ENCODE results near the gene EPB41L2.
"Not testable (repeated sequence)": the region's sequence is repeated elsewhere in the genome, so short reads cannot be mapped to it uniquely, and the experiment has no call there.

Gene EPB41L2

GRCh38 chr6:131033631-131034030, 29.4 kb downstream of the EPB41L2 start:
- DNase-seq, result no peak

- no peak for DNase-seq
These were observed 33.3 kb downstream of the EPB41L2 start for GRCh38 chr6:131029626-131030297.

DNA sequence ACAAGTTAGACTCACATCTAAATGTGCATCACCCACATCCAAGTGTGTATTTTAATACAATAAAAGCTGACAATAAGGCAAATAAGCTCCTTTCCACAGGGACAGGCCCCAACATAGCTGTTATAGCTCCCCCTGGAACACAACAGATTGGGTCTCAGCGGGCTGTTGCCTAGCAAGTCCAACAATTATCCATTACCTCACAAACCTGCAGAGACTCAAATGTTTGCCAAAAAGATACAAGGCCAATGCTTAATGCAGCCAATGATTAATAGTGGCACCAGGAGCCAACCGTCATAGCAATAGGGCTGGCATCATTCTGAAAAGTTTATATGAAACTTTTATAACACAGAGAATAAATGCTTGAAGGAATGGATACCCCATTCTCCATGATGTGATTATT, 35.7 kb downstream of the EPB41L2 start:
- DNase-seq, result no peak

GRCh38 chr6:131026243-131026642, 36.8 kb downstream of the EPB41L2 start:
- no peak for DNase-seq

GRCh38 chr6:131024565-131024964, 38.5 kb downstream of the EPB41L2 start:
- DNase-seq, result no peak

DNA sequence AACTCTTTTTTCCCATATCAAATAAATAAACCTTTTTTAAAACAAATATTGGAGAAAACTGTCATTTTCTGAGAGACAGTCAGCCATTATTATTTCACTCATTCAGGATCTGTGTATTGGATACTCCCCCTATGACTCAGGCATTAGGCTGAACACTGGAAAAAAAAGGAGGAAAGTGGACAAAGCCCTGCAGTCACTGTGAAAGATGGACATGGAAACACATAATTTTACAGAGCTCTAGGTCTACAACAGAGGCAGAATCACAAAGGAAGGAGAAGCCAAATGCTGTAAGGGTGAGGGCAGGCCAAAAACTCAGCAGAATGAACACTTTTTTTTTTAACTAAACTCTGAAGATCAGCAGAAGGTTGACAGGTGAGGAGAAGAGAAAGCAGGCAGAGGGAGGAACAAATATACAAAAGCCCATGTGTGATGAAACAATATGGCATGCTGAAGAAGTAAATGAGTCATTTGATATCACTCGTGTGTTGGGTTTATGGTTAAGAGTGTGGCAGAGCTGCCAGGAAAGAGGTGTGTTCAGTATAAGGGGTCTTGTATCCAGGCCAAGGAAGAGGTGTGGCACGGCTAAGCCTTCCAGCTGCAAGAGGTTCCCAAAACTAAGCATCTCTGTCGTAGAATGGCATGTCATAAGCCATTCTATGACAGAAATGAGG, 39.1 kb downstream of the EPB41L2 start:
- DNase-seq, result no peak

- no peak for DNase-seq
These were observed 40.4 kb downstream of the EPB41L2 start for GRCh38 chr6:131022691-131023090.

GRCh38 chr6:131017962-131018361, 45.1 kb downstream of the EPB41L2 start:
- no peak for DNase-seq

GRCh38 chr6:131015630-131016263, 47.3 kb downstream of the EPB41L2 start:
- no peak for DNase-seq

DNA sequence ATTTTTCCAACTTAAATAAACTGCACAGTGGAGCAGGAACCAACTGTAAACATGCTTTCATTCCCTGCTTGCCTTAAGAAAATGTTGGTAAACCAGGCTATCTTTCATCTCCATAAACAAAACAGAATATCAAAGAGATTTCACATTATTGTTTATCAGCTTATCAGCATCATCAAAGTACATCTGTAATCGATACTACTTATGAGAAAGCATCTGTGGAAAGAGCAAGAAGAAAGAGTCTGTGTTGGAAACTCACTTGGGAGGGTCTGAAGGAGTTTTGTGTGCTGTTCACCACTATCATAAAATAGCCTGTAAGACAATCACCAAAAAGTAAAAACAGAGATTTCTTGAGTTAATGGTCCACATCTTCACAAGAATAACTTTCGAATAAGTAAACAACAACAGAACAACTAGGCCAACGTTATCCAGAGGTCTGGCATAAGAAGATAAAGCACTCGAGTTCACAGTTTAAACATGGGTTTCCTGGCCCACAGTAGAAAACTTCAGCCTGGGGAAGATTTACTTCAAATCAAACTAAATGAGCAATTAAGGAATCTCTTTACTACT, 47.9 kb downstream of the EPB41L2 start:
- no peak for DNase-seq

DNA sequence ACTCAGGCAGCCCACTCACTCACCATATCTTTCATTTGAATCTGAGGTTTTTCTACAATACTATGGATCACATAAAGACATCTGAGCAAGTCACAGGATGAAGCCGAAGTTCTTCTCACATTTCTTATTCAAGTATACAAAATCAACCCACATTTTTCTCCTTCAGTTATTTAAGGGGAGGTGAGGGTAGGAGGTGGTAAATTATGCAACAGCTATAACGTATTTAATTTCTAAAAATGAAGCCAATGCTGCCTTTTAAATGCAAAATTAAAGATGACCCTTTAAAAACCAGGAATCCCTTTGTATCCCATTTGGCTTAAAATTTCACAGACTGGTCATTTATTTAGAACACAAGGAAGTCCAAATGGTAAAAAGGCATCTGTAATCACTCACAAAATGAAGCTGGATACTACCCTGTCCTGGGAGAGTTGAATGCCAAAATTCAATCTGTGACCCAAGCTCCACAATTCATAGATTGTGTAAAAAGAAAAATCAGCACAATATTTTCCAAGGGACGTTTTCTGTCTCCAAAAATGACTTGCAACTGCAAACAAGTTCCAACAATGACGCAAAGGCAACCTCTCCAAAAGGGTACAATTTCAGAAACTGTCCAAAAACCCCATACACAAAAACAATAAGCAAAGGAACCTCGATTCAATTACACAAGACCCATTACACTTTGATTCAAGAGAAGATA, 48.8 kb downstream of the EPB41L2 start:
- no peak for DNase-seq

DNA sequence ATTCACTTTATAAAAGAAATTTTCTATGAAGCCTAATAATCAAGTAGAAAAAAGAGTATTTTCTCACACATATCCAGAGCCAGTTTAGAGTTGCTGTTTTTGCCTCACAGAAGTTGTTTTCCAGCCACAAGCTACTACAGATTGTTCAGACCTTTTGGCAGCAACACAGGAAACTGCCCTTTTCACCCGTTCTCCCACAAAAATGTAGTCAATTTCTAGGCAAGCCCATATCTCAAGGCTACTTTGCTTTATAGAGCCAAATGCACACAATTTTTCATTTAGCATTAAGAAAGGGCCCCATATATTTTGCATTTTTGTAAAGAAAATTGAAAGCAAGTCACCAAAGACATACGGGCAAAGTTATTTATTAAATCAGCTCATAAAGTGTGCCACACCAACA, 49.5 kb downstream of the EPB41L2 start:
- no peak for DNase-seq

DNA sequence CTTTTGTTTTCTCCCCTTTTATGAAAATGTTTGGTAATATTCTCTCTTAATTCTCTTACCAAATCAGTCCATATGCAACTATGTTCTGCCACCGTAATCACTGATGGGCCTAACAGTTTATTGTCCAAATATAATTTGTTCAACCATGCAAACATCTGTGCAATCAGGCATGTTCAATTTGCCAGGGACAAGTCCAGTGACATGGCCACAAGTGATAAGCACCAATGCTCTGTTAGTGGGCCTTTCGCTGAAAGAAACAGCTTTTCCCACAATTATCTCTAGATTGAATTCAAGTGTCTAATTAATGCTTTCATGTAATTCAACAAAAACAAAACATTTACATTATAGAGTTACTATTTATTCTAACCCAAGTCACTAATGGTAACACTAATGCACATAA, 53.3 kb downstream of the EPB41L2 start:
- DNase-seq, result no peak

DNA sequence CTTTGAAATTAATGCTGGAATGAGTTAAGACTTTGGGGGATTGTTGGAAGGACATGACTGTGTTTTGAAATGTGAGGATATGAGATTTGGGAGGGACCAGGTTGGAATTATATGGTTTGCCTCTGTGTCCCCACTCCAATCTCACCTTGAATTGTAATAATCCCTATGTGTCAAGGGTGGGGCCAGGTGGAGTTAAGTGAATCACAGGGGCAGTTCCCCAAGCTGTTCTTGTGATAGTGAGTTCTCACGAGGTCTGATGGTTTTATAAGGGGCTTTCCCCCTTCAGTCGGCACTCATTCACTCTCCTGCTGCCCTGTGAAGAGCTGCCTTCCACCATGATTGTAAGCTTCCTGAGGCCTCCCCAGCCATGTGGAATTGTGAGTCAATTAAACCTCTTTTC, 54.1 kb downstream of the EPB41L2 start:
- not testable (repeated sequence) for DNase-seq

- not testable (repeated sequence) for DNase-seq
These were observed 55.1 kb downstream of the EPB41L2 start for GRCh38 chr6:131007964-131008363.

DNA sequence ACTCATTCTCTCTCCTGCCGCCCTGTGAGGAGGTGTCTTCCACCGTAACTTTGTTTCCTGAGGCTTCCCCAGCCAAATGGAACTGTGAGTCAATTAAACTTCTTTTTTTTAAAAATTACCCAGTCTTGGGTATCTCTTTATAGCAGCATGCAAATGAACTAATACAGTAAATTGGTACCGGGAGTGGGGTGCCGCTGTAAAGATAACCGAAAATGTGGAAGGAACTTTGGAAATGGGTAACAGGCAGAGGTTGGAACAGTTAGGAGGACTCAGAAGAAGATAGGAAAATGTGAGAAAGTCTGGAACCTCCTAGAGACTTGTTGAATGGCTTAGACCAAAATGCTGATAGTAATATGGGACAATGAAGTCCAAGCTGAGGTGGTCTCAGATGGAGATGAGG, 55.8 kb downstream of the EPB41L2 start:
- DNase-seq, result no peak

- no peak for DNase-seq
These were observed 57.5 kb downstream of the EPB41L2 start for GRCh38 chr6:131005439-131006016.

DNA sequence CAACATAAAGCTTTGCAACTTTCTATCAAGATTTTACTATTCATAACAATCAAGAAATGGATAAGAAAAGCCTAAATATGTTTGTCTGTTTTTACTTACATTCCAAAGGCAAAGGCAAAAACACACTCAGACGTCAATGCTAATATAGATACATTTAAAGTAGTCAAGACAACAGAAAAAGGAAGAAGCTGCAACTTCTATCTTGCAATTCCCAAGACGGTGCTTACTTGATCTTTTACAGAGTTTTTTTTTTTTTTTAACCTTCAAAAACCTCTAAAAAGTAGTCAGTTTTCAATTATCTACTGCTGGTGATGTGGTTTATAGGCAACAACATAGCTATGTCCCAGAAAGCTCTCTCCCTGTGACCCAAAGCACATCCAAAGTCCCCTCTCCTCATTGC, 58.1 kb downstream of the EPB41L2 start:
- DNase-seq, result no peak

DNA sequence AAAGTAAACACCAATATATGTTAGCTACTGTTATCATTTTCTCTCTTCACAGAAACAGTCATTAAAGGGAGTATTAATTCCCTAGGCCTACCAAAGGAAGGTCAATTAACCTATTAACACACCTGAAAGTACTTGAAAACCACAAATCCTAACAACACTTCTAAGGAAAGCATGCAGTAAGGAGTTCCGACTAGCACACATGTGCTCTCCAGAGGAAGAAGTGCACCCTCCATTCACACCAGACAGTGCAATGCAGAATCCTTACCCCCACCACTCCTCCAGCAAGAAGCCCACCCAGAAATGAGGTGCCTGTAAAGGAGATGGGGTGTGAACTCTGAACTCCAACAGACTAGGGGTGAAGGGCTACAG, 58.7 kb downstream of the EPB41L2 start:
- DNase-seq, result no peak

DNA sequence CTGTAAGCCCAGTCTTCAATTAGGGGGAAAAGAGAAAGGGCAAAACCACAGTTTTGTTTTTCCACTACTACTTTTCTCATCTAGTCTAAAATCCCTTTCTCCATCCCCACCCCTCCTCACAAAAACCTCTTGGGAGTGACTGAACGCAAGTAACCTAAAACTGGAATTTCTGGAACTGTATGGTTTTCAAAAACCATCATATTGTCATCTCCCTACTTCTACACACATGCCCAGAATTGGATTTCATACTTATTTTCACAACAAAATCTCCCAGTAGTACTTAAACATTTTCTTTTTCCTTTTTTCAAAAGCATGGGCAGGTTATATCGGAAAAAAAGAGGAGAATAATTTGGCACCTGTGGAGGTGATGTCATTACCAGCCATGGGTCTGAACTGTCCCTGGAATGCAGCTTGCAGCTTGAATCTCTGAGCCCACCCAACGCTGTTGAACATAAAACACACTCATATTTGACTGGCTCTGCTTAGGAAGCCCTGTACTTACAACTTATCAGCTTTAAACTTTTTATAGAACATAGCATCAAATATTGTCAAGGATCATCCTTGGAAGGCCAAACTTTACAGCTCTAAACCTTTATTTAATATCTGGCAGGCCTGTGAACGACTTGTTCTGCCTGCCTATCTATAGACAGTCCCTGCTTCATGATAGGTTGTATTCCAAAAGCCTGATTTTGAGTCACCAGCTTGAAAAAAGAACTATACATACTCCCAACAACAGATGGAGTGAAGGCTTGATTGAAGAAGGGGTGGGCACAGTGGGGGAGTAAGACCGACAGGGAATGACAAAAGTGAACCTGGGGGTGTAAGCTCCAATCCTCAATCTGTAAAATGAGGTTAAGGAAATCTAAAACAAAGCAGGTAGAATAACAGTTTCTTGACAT, 59.3 kb downstream of the EPB41L2 start:
- DNase-seq, result no peak

DNA sequence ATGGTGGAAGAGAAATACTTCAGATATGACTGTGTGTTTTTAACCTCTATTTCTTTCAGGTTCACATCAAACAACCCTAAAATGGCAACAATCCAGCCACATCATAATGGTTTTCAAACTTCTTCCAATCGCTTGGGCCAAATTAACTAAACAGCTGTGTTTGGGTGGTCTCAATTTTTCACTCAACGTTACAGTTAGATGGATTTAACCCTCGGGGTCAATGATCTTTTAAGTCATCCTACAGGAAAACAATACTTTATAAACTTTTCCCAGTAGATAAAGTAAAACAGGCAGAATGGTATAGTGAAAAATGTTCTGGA, 60.4 kb downstream of the EPB41L2 start:
- DNase-seq, result no peak

Data from stimulated activated CD4-positive, alpha-beta T cell treated with anti-CD3 and anti-CD28 coated beads, Interleukin-1b, Interleukin-23, amount 100 ng/mL, for 48 hours (primary cell).